Endothelial cell of umbilical vein (primary cell): ENCODE results near the gene IL4I1. TPM values are rescaled to one million over a fixed set of nuclear protein-coding genes. Genes with fewer than 3 reads are reported as not detected.

Source experiments
- BruUV-seq: library from RNA; stranded (reverse); fragments of 400-500 nt; replicated peaks from 2 replicates; lab custom pipeline; 2021; lab: Mats Ljungman, UMichigan
- CTCF ChIA-PET: fragments of 300-600, 350-600 bp; sonication (Branson Sonifier 250); formaldehyde crosslinking; loops from one replicate; lab custom pipeline; 2021; ENCODE audit warnings: antibody characterized with exemption, inconsistent platforms; lab: Charles Lee
- POLR2A ChIA-PET: fragments of 300-600, 350-600 bp; sonication (Branson Sonifier 250); formaldehyde crosslinking; loops from one replicate; lab custom pipeline; 2021; ENCODE audit warnings: antibody characterized with exemption, inconsistent platforms; lab: Charles Lee
- DNase-seq: peaks from one replicate; pipeline ENCODE4 v3.0.0-alpha.2; 2011; ENCODE audit warnings: low read depth, low spot score
- FAIRE-seq: peaks from 2 replicates; lab custom pipeline; 2011; peaks lifted over from hg19 to GRCh38; lab: Jason Lieb, UNC
- H2AFZ ChIP-seq: 2 replicates; pipeline ENCODE4 v1.6.0; 2012; ENCODE audit warnings: low read depth, low read length, control low read depth, inconsistent platforms
- H3K27ac ChIP-seq: 2 replicates; pipeline ENCODE4 v1.5.1; 2011; ENCODE audit warnings: low read depth, mild to moderate bottlenecking, control low read depth, low read length, moderate library complexity; ENCODE audit not compliant: insufficient read depth
- H3K27me3 ChIP-seq, 2 experiments: 2 replicates each; pipeline versions ENCODE4 v1.6.0 to v1.6.1; 2011; ENCODE audit warnings: low read length in 2 of 2, mixed read lengths in 1 of 2; ENCODE audit not compliant: control insufficient read depth in 2 of 2, insufficient read depth in 2 of 2
- H3K36me3 ChIP-seq, 2 experiments: 2 replicates in 1 of 2; 3 replicates in 1 of 2; pipeline ENCODE4 v1.5.1; 2011; ENCODE audit warnings: low read length in 2 of 2, mild to moderate bottlenecking in 1 of 2, moderate library complexity in 1 of 2; ENCODE audit not compliant: control insufficient read depth in 2 of 2, insufficient read depth in 2 of 2; ENCODE audit errors: extremely low read depth in 1 of 2
- H3K4me1 ChIP-seq: 3 replicates; pipeline ENCODE4 v1.5.1; 2011; ENCODE audit warnings: mild to moderate bottlenecking, low read length; ENCODE audit not compliant: control insufficient read depth, insufficient read depth; ENCODE audit errors: extremely low read depth
- H3K4me2 ChIP-seq: 2 replicates; pipeline ENCODE4 v1.6.1; 2011; ENCODE audit warnings: low read length, control low read depth, mixed read lengths; ENCODE audit not compliant: insufficient read depth
- H3K4me3 ChIP-seq, 3 experiments: fragments of 200-600 bp in 1 of 3; sonication (generic), shearing (Covaris generic) in 1 of 3; replicated peaks in 1 of 3; 2 replicates each; pipeline ENCODE4 v1.5.1; 2011 to 2016; ENCODE audit warnings: control low read depth in 3 of 3, low read length in 3 of 3, mild to moderate bottlenecking in 2 of 3, inconsistent platforms in 1 of 3, low read depth in 1 of 3, moderate library complexity in 1 of 3; ENCODE audit not compliant: insufficient read depth in 1 of 3
- H3K79me2 ChIP-seq: 2 replicates; pipeline ENCODE4 v1.6.0; 2012; ENCODE audit warnings: low read length, inconsistent platforms; ENCODE audit not compliant: control insufficient read depth, insufficient read depth
- H3K9ac ChIP-seq: replicated peaks from 2 replicates; pipeline ENCODE3; 2011; ENCODE audit warnings: low read length, control low read depth; ENCODE audit not compliant: insufficient read depth; ENCODE audit errors: extremely low read depth
- H3K9me1 ChIP-seq: replicated peaks from 3 replicates; pipeline ENCODE4 v1.6.0; 2011; ENCODE audit warnings: mild to moderate bottlenecking, low read length; ENCODE audit not compliant: control insufficient read depth, insufficient read depth; ENCODE audit errors: extremely low read depth
- H3K9me3 ChIP-seq: replicated peaks from 2 replicates; pipeline ENCODE4 v1.5.1; 2012; ENCODE audit warnings: low read length, inconsistent platforms; ENCODE audit not compliant: control insufficient read depth, insufficient read depth
- H4K20me1 ChIP-seq: replicated peaks from 2 replicates; pipeline ENCODE3; 2011; ENCODE audit warnings: mild to moderate bottlenecking, low read length; ENCODE audit not compliant: control insufficient read depth, insufficient read depth; ENCODE audit errors: extremely low read depth
- EZH2 ChIP-seq: IDR thresholded peaks from 2 replicates; pipeline ENCODE4 v1.6.1; 2012; ENCODE audit warnings: borderline replicate concordance, low read depth, mild to moderate bottlenecking, moderate library complexity, low read length, inconsistent platforms; ENCODE audit not compliant: severe bottlenecking
- FOS ChIP-seq: IDR thresholded peaks from 2 replicates; pipeline ENCODE4 v1.6.1; 2011; ENCODE audit warnings: mild to moderate bottlenecking, low read length, moderate library complexity, borderline replicate concordance; ENCODE audit not compliant: insufficient read depth
- GATA2 ChIP-seq: IDR thresholded peaks from 2 replicates; pipeline ENCODE4 v1.7.0; 2011; ENCODE audit warnings: low read depth, mild to moderate bottlenecking, moderate library complexity, mixed read lengths, low read length; ENCODE audit not compliant: insufficient read length, insufficient read depth
- JUN ChIP-seq: IDR thresholded peaks from 2 replicates; pipeline ENCODE4 v1.6.1; 2011; ENCODE audit warnings: borderline replicate concordance, low read depth; ENCODE audit not compliant: insufficient read length, insufficient read depth
- MYC ChIP-seq: IDR thresholded peaks from one replicate; pipeline ENCODE4 v1.6.1; 2011; ENCODE audit warnings: mild to moderate bottlenecking, low read depth, low read length
- POLR2A ChIP-seq: IDR thresholded peaks from 2 replicates; pipeline ENCODE4 v1.6.1; 2012; ENCODE audit warnings: low read depth, mild to moderate bottlenecking, control low read depth, low read length
- POLR2AphosphoS5 ChIP-seq: IDR thresholded peaks from 2 replicates; pipeline ENCODE4 v1.6.1; 2012; ENCODE audit warnings: low read depth, mild to moderate bottlenecking, control low read depth, low read length, moderate library complexity; ENCODE audit not compliant: insufficient read depth
- dilution Hi-C: fragments of 300-500 bp; cut with MboI; formaldehyde crosslinking; loops from one replicate; pipeline ENCODE4 v1.15.0; 2019; ENCODE audit warnings: low sequenced_read_pairs; ENCODE audit not compliant: extremely low pct_ligation_motif_present
- intact Hi-C: fragments of 100-400 bp; cut with micrococcal nuclease; formaldehyde crosslinking; loops from one replicate; pipeline ENCODE4 v1.10.0; 2022
- polyA plus RNA-seq, 4 experiments: library from polyadenylated mRNA; depleted of rRNA in 3 of 4; stranded (reverse) in 3 of 4; unstranded in 1 of 4; fragments of >200 nt; gene quantifications; 2 replicates each; pipeline versions ENCODE4 v1.2.1 to v1.2.3, GENCODE V29; 2011 to 2012; ENCODE audit warnings: missing spikeins in 1 of 4
- total RNA-seq: library from RNA; stranded (reverse); gene quantifications from 2 replicates; pipeline ENCODE4 v1.2.3, GENCODE V29; 2021
- TF ChIP-seq, protein P1 (sequence below), 2 donors: IDR thresholded peaks; 1 replicate in 1 of 2; 2 replicates in 1 of 2; pipeline ENCODE4 v1.5.1; 2011; ENCODE audit warnings: low read length in 2 of 2, mild to moderate bottlenecking in 2 of 2, moderate library complexity in 2 of 2, control low read depth in 1 of 2, inconsistent platforms in 1 of 2, low read depth in 1 of 2; ENCODE audit not compliant: insufficient read depth in 1 of 2; ENCODE audit errors: extremely low read depth in 1 of 2
- TF ChIP-seq, protein P2 (sequence below): IDR thresholded peaks from 2 replicates; pipeline ENCODE4 v1.6.1; 2011; ENCODE audit not compliant: insufficient read depth, insufficient read length

Gene IL4I1
- total and polyA plus RNA-seq, 2 donors (not counting 3 experiments of a cell fraction or from before 2014, with no cell fraction given), result 5.0 to 5.6 TPM

DNA sequence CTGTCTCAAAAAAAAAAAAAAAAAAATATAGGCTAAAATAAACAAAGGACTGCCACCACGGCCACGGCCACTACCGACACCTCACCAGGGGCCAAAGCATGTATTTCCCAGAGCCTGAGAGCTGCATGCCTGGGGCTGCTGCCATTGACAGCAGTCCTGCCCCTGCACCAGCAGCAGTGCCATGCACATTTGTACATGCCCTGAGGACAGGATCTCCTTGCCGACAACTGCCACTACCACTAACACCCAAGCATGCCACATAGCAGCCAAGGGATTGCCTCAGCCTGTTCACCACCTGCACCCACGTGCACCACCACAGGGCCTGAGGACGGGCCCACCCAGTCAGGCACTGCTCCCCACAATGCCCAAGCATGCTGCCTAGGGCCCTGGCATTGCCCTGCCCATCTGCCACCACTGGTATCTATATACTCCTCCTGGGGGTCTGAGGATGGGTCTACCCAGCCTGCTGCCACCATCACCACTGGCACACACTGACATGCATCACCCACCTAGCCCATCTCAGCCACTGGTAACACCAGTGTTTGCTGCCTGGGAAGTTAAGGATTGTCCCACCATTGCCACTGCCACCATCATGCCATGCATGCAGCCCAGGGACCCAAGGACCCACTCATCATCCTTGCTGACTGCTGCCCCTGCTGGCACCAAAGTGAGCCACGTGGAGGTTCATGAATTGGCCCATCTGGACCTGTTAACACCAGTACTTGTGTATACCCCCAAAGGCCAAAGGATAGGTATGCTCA lies 43.2 kb upstream of the IL4I1 start:
- FAIRE-seq, result no peak
- Histone ChIP-seq H2AFZ (no peak overlapping the region), H3K9ac (no peak overlapping the region), H3K36me3 (no peaks in the 10 kb centered on the region), H3K79me2 (no peaks in the 10 kb centered on the region), H3K4me3 (no peak overlapping the region), H3K4me2 (no peak overlapping the region), H3K9me1 (no peaks in the 10 kb centered on the region), H3K27me3 (no peaks in the 10 kb centered on the region), H4K20me1 (no peaks in the 10 kb centered on the region), H3K27ac (no peak overlapping the region), H3K9me3 (no peaks in the 10 kb centered on the region), H3K4me1 (peaks cover 3% of the 10 kb centered on the region)
- dilution Hi-C loops (no loop called here), intact Hi-C loops (no loop called here)
- CTCF ChIA-PET, result interaction anchor here (1.2 to 1.5 kb wide), 3 partner anchors 40 to 196 kb away, joined by 3 to 4 read pairs (median 4); no protein-coding TSS in a partner anchor
- TF ChIP-seq, protein P1, sequence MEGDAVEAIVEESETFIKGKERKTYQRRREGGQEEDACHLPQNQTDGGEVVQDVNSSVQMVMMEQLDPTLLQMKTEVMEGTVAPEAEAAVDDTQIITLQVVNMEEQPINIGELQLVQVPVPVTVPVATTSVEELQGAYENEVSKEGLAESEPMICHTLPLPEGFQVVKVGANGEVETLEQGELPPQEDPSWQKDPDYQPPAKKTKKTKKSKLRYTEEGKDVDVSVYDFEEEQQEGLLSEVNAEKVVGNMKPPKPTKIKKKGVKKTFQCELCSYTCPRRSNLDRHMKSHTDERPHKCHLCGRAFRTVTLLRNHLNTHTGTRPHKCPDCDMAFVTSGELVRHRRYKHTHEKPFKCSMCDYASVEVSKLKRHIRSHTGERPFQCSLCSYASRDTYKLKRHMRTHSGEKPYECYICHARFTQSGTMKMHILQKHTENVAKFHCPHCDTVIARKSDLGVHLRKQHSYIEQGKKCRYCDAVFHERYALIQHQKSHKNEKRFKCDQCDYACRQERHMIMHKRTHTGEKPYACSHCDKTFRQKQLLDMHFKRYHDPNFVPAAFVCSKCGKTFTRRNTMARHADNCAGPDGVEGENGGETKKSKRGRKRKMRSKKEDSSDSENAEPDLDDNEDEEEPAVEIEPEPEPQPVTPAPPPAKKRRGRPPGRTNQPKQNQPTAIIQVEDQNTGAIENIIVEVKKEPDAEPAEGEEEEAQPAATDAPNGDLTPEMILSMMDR (IDR thresholded peaks at IDR 0.05; ENCODE audit: extremely low read depth in 1 of 2, insufficient read depth in 1 of 2, low read depth in 1 of 2, low read length in 2 of 2), result peak; percentile 8 to 13
- TF ChIP-seq MYC (no peak), FOS (no peak), GATA2 (no peak)
- no peak for DNase-seq
- POLR2A ChIA-PET, result no interaction called here
- BruUV-seq, result no TSS peak

DNA sequence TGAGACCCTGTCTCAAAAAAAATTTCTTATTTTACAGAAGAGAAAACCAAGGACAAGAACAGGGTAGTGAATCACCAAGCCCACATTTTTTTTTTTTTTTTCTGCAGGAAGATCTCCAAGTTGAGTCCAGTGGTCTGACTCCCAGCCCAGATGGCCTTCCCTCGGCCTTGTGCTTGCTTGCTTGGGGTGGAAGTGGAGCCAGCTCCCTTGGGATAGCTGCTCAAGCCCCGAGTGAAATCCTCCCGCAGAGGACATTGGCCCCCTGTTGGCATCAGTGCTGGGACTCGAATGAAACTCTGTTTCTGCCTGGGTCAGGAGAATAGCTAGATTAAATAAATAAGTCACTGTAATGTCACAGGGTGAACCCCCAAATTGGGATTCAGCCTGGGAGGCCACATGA lies 42.0 kb upstream of the IL4I1 start:
- TF ChIP-seq POLR2A, result no peak
- no peak for TF ChIP-seq EZH2
- no peak for TF ChIP-seq JUN
- no peak for TF ChIP-seq MYC
- TF ChIP-seq, protein P1 (IDR thresholded peaks at IDR 0.05; ENCODE audit: extremely low read depth in 1 of 2, insufficient read depth in 1 of 2, low read depth in 1 of 2, low read length in 2 of 2), result no peak
- no peak for TF ChIP-seq GATA2
- TF ChIP-seq FOS, result no peak
- TF ChIP-seq, protein P2, sequence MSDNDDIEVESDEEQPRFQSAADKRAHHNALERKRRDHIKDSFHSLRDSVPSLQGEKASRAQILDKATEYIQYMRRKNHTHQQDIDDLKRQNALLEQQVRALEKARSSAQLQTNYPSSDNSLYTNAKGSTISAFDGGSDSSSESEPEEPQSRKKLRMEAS, result no peak
- no peak for TF ChIP-seq POLR2AphosphoS5
- intact Hi-C loops (no loop called here), dilution Hi-C loops (no loop called here)
- BruUV-seq, result no TSS peak
- no peak overlapping the region for H2AFZ ChIP-seq
- FAIRE-seq, result no peak
- no peaks in the 10 kb centered on the region for H3K36me3 ChIP-seq
- no peak overlapping the region for H3K9ac ChIP-seq
- DNase-seq, result no peak
- CTCF ChIA-PET, result interaction anchor here (0.9 to 1.9 kb wide), 5 partner anchors 16 to 197 kb away, joined by 3 to 7 read pairs (median 6); no protein-coding TSS in a partner anchor
- POLR2A ChIA-PET, result no interaction called here
- H3K4me1 ChIP-seq, result peaks cover 3% of the 10 kb centered on the region
- no peaks in the 10 kb centered on the region for H3K27me3 ChIP-seq
- H3K4me3 ChIP-seq, result no peak overlapping the region
- H3K27ac ChIP-seq, result no peak overlapping the region
- H3K9me3 ChIP-seq, result no peaks in the 10 kb centered on the region
- H4K20me1 ChIP-seq, result no peaks in the 10 kb centered on the region
- no peaks in the 10 kb centered on the region for H3K9me1 ChIP-seq
- no peaks in the 10 kb centered on the region for H3K79me2 ChIP-seq
- H3K4me2 ChIP-seq, result no peak overlapping the region
